K562 (cell line): Measurements from ENCODE around the gene B3GNT7. TPM values are rescaled to one million over a fixed set of nuclear protein-coding genes. Genes with fewer than 3 reads are reported as not detected.

ENCODE experiments used
- ATAC-seq: fragments of 200-7000 bp; cut with Tn5 transposase; 3 replicates; pipeline ENCODE4 v1.9.1; 2020; ENCODE audit warnings: moderate library complexity
- BruUV-seq: library from RNA; stranded (reverse); fragments of 400-500 nt; replicated peaks from 2 replicates; lab custom pipeline; 2021; lab: Mats Ljungman, UMichigan
- CTCF ChIA-PET: fragments of 300-600 bp; formaldehyde crosslinking; extraction: SDS; loops from one replicate; lab custom pipeline; 2021; ENCODE audit warnings: low intra/inter-chr PET ratio; lab: Yijun Ruan, JAX
- POLR2A ChIA-PET: fragments of 300-600, 350-650 bp; sonication (Branson Sonifier 250); formaldehyde crosslinking; extraction: SDS; loops from one replicate; lab custom pipeline; 2021; ENCODE audit warnings: antibody characterized with exemption, inconsistent platforms; lab: Yijun Ruan, JAX
- DNase-seq, 4 experiments: peaks; one replicate each; pipeline versions ENCODE4 v3.0.0 to v3.0.0-alpha.2; 2011 to 2018; ENCODE audit warnings: low spot score in 3 of 4, mixed read lengths in 3 of 4; ENCODE audit errors: extremely low read depth in 1 of 4
- FAIRE-seq: peaks from 2 replicates; lab custom pipeline; 2011; peaks lifted over from hg19 to GRCh38; lab: Jason Lieb, UNC
- H2AFZ ChIP-seq: 2 replicates; pipeline ENCODE4 v1.6.0; 2011; ENCODE audit warnings: low read depth, low read length, control low read depth, inconsistent platforms
- H3K27ac ChIP-seq: fragments of 200-600 bp; 3 replicates; pipeline ENCODE4 v1.8.0; 2011; ENCODE audit warnings: low read depth, mild to moderate bottlenecking, control low read depth, inconsistent platforms, low read length, moderate library complexity, mixed read lengths; ENCODE audit errors: extremely low read depth
- H3K27me3 ChIP-seq, 2 experiments: fragments of 300-600 bp in 1 of 2; 2 replicates in 1 of 2; 3 replicates in 1 of 2; pipeline versions ENCODE4 v1.6.0 to v1.8.0; 2011; ENCODE audit warnings: inconsistent platforms in 2 of 2, low read length in 2 of 2, mild to moderate bottlenecking in 1 of 2, mixed read lengths in 1 of 2, moderate library complexity in 1 of 2; ENCODE audit not compliant: control insufficient read depth in 2 of 2, insufficient read depth in 2 of 2
- H3K36me3 ChIP-seq: fragments of 300-600 bp; 3 replicates; pipeline ENCODE4 v1.8.0; 2011; ENCODE audit warnings: mild to moderate bottlenecking, low read length, inconsistent platforms; ENCODE audit not compliant: control insufficient read depth, insufficient read depth
- H3K4me1 ChIP-seq, 2 experiments: fragments of 200-600 bp in 1 of 2; replicated peaks in 1 of 2; 2 replicates in 1 of 2; 3 replicates in 1 of 2; pipeline versions ENCODE4 v1.5.1 to v1.8.0; 2011; ENCODE audit warnings: inconsistent platforms in 2 of 2, low read length in 2 of 2, mild to moderate bottlenecking in 1 of 2, mixed read lengths in 1 of 2, moderate library complexity in 1 of 2; ENCODE audit not compliant: control insufficient read depth in 2 of 2, insufficient read depth in 2 of 2
- H3K4me2 ChIP-seq: 2 replicates; pipeline ENCODE4 v1.6.1; 2011; ENCODE audit warnings: low read length, control low read depth, inconsistent platforms, mixed read lengths; ENCODE audit not compliant: insufficient read depth
- H3K4me3 ChIP-seq: fragments of 200-600 bp; sonication (generic), shearing (Covaris generic); 2 replicates; pipeline ENCODE4 v1.5.1; 2016; ENCODE audit warnings: control low read depth, inconsistent platforms
- H3K79me2 ChIP-seq: fragments of 200-600 bp; 3 replicates; pipeline ENCODE4 v1.8.0; 2011; ENCODE audit warnings: low read length, inconsistent platforms; ENCODE audit not compliant: control insufficient read depth, insufficient read depth
- H3K9ac ChIP-seq, 2 experiments: 2 replicates each; pipeline versions ENCODE4 v1.6.0 to v1.6.1; 2011; ENCODE audit warnings: low read depth in 2 of 2, low read length in 2 of 2, control low read depth in 1 of 2, inconsistent platforms in 1 of 2, mild to moderate bottlenecking in 1 of 2, mixed read lengths in 1 of 2; ENCODE audit not compliant: insufficient read depth in 1 of 2
- H3K9me1 ChIP-seq: one replicate; pipeline ENCODE4 v1.6.0; 2011; ENCODE audit warnings: inconsistent platforms, mild to moderate bottlenecking, low read length, moderate library complexity; ENCODE audit not compliant: control insufficient read depth, insufficient read depth
- H3K9me3 ChIP-seq: replicated peaks from 2 replicates; pipeline ENCODE4 v1.5.1; 2011; ENCODE audit warnings: low read depth, low read length, inconsistent platforms; ENCODE audit not compliant: control insufficient read depth, insufficient read depth
- H4K20me1 ChIP-seq: replicated peaks from 2 replicates; pipeline ENCODE4 v1.6.1; 2011; ENCODE audit warnings: low read length, inconsistent platforms, mixed read lengths; ENCODE audit not compliant: control insufficient read depth, insufficient read depth
- BDP1 ChIP-seq: IDR thresholded peaks from 3 replicates; pipeline ENCODE4 v1.6.1; 2011; ENCODE audit not compliant: insufficient read length, insufficient read depth
- ELF1 ChIP-seq: fragments of 200-800 bp; sonication (Bioruptor generic); IDR thresholded peaks from 2 replicates; pipeline ENCODE4 v1.6.1; 2016; ENCODE audit warnings: missing genetic modification characterization, missing compliant biosample characterization
- HEY1 ChIP-seq: fragments of 250-450 bp; sonication (Bioruptor Pico); IDR thresholded peaks from 2 replicates; pipeline ENCODE4 v1.5.0; 2020; ENCODE audit warnings: mild to moderate bottlenecking, moderate library complexity, borderline replicate concordance
- HNRNPUL1 ChIP-seq: fragments of 200-400 bp; formaldehyde crosslinking; IDR thresholded peaks from 2 replicates; pipeline ENCODE4 v1.6.1; 2017; ENCODE audit warnings: low read length
- KAT7 ChIP-seq: sonication (generic); formaldehyde crosslinking; IDR thresholded peaks from 2 replicates; pipeline ENCODE4 v1.8.0; 2022; ENCODE audit warnings: missing genetic modification reagents, mild to moderate bottlenecking, borderline replicate concordance
- KDM5B ChIP-seq: fragments of 200-600 bp; sonication (generic); IDR thresholded peaks from 2 replicates; pipeline ENCODE4 v1.6.1; 2012; ENCODE audit warnings: low read depth, mild to moderate bottlenecking, moderate library complexity, low read length, control low read depth, inconsistent platforms; ENCODE audit not compliant: insufficient replicate concordance
- PCBP1 ChIP-seq: fragments of 200-400 bp; formaldehyde crosslinking; IDR thresholded peaks from 2 replicates; pipeline ENCODE4 v1.6.1; 2018; ENCODE audit warnings: mild to moderate bottlenecking, low read depth, low read length; ENCODE audit not compliant: poor library complexity, severe bottlenecking
- WGBS: fragments of 100-300 bp; shearing (Covaris generic); methylation state at CpG from one replicate; pipeline ENCODE4 v1.1.6; 2016; ENCODE audit warnings: low coverage, mixed read lengths; ENCODE audit not compliant: insufficient coverage; ENCODE audit errors: missing lambda C conversion rate; 5-methylcytosine and 5-hydroxymethylcytosine counted together
- in situ Hi-C: fragments of 300-500 bp; cut with MboI; formaldehyde crosslinking; loops from 4 replicates; pipeline ENCODE4 v1.15.0; 2018; ENCODE audit warnings: inconsistent platforms, mixed read lengths
- intact Hi-C: fragments of 100-400 bp; cut with micrococcal nuclease; formaldehyde crosslinking; loops from 2 replicates; pipeline ENCODE4 v1.14.2; 2022
- polyA plus RNA-seq, 8 experiments: library from polyadenylated mRNA; depleted of rRNA in 4 of 8; stranded (reverse) in 5 of 8; unstranded in 3 of 8; fragments of >200 nt; fragmentation: Nextera tagmentation in 2 of 8; fragmentation: Illumina TruSeq in 1 of 8; extraction: Ambion mirVana in 2 of 8; extraction: Trizol in 1 of 8; gene quantifications; 2 replicates each; pipeline versions ENCODE4 v1.2.1 to v1.2.3, GENCODE V29; 2011 to 2014; ENCODE audit warnings: inconsistent platforms in 1 of 8, missing spikeins in 1 of 8
- total RNA-seq, 7 experiments: library from RNA; depleted of rRNA in 6 of 7; stranded (reverse); fragments of >200 nt in 6 of 7; fragmentation: Illumina TruSeq in 2 of 7; extraction: Trizol in 2 of 7; gene quantifications; 2 replicates each; pipeline versions ENCODE4 v1.2.1 to v1.2.3, GENCODE V29; 2011 to 2021; ENCODE audit warnings: low replicate concordance in 1 of 7

Gene B3GNT7
- total and polyA plus RNA-seq, 9 of the 15 experiments (the other 6 are each of a cell fraction or from before 2014, with no cell fraction given) = 0.20 TPM; not detected in 8

DNA sequence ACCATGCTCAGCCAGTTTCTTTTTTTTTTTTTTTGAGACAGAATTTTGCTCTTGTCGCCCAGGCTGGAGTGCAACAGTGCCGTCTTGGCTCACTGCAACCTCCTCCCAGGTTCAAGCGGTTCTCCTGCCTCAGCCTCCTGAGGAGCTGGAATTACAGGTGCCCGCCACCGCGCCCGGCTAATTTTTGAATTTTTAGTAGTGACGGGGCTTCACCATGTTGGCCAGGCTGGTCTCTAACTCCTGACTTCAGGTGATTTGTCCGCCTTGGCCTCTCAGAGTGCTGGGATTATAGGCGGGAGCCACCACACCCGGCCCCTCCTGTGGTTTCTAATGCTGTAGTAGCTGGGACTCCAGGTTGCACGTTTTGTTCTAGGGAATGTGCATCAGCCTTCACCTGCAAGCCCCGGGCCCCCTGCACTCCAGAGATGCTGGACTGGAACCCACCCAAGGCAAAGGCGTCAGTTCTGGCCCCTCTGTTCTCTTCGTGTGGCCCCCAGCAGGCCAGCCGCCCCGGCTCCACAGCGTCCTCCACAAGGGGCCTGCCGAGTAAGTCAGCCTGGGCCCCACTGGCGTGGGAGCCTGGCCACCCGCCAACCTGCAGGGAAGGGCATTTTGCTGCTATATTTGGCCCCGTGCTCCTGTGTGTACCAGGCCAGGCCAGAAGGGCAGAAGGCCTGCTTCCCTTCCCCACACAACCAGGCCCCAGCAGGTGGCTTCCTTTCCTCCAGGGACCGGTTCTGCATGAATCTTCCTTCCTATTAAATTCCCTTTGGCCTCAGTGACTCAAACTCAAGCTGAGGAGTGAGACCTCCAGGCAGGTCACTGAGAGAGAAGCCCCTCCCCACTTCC lies 25.7 kb upstream of the B3GNT7 start:
- no peak for TF ChIP-seq BDP1
- no peak for TF ChIP-seq HNRNPUL1
- no peak for TF ChIP-seq ELF1 (tag)
- no peak for TF ChIP-seq HEY1 (CRISPR knock-in tag)
- no peak for TF ChIP-seq PCBP1
- no peak for TF ChIP-seq KAT7
- TF ChIP-seq KDM5B = no peak
- no TSS peak for BruUV-seq

More for the DNA sequence above, 25.7 kb upstream of the B3GNT7 start:
- no peak overlapping the region for H3K4me2 ChIP-seq
- DNase-seq (no peak), FAIRE-seq (no peak), ATAC-seq (no peak)
- CTCF ChIA-PET = interaction anchor here (0.6 kb wide), 1 partner anchor 15 kb away, joined by 3 read pairs; no protein-coding TSS in a partner anchor
- H3K9me1 ChIP-seq = no peaks in the 10 kb centered on the region
- H3K4me3 ChIP-seq = no peak overlapping the region
- H3K9me3 ChIP-seq = no peaks in the 10 kb centered on the region
- POLR2A ChIA-PET = interaction anchor here (0.6 kb wide), 3 partner anchors 18 to 86 kb away, joined by 3 read pairs; no protein-coding TSS in a partner anchor
- no peaks in the 10 kb centered on the region for H3K36me3 ChIP-seq
- H4K20me1 ChIP-seq = no peaks in the 10 kb centered on the region
- intact Hi-C loops (no loop called here), in situ Hi-C loops (no loop called here)
- WGBS = 54% methylated on average over 13 of the region's 23 CpGs
- H3K4me1 ChIP-seq = peaks cover 10 to 15% of the 10 kb centered on the region in 2 experiments; a peak in 4 of 5 replicates
- no peak overlapping the region for H3K27ac ChIP-seq
- no peaks in the 10 kb centered on the region for H3K27me3 ChIP-seq
- H3K9ac ChIP-seq = no peak overlapping the region
- no peaks in the 10 kb centered on the region for H3K79me2 ChIP-seq
- no peak overlapping the region for H2AFZ ChIP-seq
